Testis (tissue), 2 donors: ENCODE data around the gene COL15A1.

ENCODE experiments used
- CTCF ChIP-seq, 3 experiments: fragments of 450-650 bp in 2 of 3; fragments of 200-600 bp in 1 of 3; sonication (generic) in 1 of 3; IDR thresholded peaks; one replicate each; pipeline ENCODE4 v1.5.1; 2016 to 2019; ENCODE audit warnings: antibody characterized with exemption in 3 of 3, mild to moderate bottlenecking in 2 of 3, moderate library complexity in 1 of 3
- POLR2A ChIP-seq: fragments of 450-650 bp; IDR thresholded peaks from one replicate; pipeline ENCODE4 v1.6.1; 2017; ENCODE audit warnings: antibody characterized with exemption, mild to moderate bottlenecking, moderate library complexity

- TF ChIP-seq POLR2A (no peak), CTCF (IDR thresholded peaks at IDR 0.05) (no peak)
Observed at GRCh38 chr9:99015448-99015847, 71.7 kb downstream of the COL15A1 start.
